ENCODE results near the gene GJB3. TPM values are rescaled to one million over a fixed set of nuclear protein-coding genes. Genes with fewer than 3 reads are reported as not detected.

Gene GJB3
- total and polyA plus RNA-seq, 2 donors = 2.1 to 2.2 TPM

DNA sequence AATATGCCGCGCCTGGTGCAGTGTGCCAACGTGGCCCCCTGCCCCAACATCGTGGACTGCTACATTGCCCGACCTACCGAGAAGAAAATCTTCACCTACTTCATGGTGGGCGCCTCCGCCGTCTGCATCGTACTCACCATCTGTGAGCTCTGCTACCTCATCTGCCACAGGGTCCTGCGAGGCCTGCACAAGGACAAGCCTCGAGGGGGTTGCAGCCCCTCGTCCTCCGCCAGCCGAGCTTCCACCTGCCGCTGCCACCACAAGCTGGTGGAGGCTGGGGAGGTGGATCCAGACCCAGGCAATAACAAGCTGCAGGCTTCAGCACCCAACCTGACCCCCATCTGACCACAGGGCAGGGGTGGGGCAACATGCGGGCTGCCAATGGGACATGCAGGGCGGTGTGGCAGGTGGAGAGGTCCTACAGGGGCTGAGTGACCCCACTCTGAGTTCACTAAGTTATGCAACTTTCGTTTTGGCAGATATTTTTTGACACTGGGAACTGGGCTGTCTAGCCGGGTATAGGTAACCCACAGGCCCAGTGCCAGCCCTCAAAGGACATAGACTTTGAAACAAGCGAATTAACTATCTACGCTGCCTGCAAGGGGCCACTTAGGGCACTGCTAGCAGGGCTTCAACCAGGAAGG is 4.3 kb downstream of the GJB3 start:
- Histone ChIP-seq H3K27ac (ENCODE audit: low read depth) (no peak overlapping the region), H3K4me1 (ENCODE audit: insufficient read depth) (no peaks in the 10 kb centered on the region), H3K36me3 (ENCODE audit: insufficient read depth) (no peaks in the 10 kb centered on the region), H3K4me3 (ENCODE audit: low read depth, low read length) (no peak overlapping the region)
- 82% methylated on average over 22 of the region's 22 CpGs for WGBS
- no peak for DNase-seq (ENCODE audit: extremely low spot score)

DNA sequence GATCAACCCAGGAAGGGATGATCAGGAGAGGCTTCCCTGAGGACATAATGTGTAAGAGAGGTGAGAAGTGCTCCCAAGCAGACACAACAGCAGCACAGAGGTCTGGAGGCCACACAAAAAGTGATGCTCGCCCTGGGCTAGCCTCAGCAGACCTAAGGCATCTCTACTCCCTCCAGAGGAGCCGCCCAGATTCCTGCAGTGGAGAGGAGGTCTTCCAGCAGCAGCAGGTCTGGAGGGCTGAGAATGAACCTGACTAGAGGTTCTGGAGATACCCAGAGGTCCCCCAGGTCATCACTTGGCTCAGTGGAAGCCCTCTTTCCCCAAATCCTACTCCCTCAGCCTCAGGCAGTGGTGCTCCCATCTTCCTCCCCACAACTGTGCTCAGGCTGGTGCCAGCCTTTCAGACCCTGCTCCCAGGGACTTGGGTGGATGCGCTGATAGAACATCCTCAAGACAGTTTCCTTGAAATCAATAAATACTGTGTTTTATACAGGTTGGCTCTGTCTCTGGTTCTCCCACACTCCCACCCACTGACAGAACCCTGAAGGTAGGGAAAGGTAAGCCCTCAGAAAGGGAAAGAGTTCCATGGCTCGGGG is 5.0 kb downstream of the GJB3 start:
- 66% methylated on average over 4 of the region's 4 CpGs for WGBS
- Histone ChIP-seq H3K36me3 (ENCODE audit: insufficient read depth) (no peaks in the 10 kb centered on the region), H3K4me1 (ENCODE audit: insufficient read depth) (no peaks in the 10 kb centered on the region), H3K27ac (ENCODE audit: low read depth) (no peak overlapping the region), H3K4me3 (ENCODE audit: low read depth, low read length) (no peak overlapping the region)
- no peak for DNase-seq (ENCODE audit: extremely low spot score)

DNA sequence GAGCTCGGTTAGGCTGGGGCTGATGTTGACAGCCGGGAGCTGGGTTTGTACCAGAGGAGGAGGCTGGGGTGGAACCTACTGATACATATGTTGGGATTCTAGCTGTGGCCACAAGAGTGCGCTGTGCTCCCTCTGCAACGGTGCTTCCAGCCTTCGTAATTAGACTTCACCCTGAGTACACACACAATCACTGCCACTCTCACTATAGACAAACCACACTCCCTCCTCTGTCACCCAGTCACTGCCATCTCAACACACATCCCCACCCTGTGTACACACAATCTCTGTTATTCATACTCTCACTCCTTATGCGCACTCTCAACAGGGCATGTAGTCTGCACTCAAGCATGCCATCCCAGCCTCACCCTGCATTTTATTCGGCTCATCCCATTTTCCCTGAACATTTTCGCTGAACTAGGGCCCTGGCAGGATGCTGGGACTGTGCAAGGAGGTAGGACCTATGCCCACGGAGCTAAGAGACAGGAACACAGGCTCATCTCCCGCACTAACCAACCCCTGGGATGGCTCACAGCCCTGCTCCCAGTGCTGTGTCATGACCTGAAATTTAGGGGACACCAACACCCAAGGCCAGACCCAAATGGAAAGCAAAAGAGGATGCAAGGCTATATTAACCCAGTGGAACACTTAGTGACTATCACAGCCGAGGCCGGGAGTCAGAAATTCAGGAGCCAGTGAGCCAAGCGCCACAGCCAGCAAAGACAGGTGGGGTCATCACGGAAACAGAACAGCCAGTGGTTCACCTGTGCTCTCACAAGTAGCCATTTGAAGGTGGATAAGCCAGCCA is 5.7 kb downstream of the GJB3 start:
- 51% methylated on average over 14 of the region's 14 CpGs for WGBS
- Histone ChIP-seq H3K4me3 (ENCODE audit: low read depth, low read length) (no peak overlapping the region), H3K4me1 (ENCODE audit: insufficient read depth) (no peaks in the 10 kb centered on the region), H3K36me3 (ENCODE audit: insufficient read depth) (no peaks in the 10 kb centered on the region), H3K27ac (ENCODE audit: low read depth) (no peak overlapping the region)
- peak; percentile 39 for DNase-seq (ENCODE audit: extremely low spot score)

DNA sequence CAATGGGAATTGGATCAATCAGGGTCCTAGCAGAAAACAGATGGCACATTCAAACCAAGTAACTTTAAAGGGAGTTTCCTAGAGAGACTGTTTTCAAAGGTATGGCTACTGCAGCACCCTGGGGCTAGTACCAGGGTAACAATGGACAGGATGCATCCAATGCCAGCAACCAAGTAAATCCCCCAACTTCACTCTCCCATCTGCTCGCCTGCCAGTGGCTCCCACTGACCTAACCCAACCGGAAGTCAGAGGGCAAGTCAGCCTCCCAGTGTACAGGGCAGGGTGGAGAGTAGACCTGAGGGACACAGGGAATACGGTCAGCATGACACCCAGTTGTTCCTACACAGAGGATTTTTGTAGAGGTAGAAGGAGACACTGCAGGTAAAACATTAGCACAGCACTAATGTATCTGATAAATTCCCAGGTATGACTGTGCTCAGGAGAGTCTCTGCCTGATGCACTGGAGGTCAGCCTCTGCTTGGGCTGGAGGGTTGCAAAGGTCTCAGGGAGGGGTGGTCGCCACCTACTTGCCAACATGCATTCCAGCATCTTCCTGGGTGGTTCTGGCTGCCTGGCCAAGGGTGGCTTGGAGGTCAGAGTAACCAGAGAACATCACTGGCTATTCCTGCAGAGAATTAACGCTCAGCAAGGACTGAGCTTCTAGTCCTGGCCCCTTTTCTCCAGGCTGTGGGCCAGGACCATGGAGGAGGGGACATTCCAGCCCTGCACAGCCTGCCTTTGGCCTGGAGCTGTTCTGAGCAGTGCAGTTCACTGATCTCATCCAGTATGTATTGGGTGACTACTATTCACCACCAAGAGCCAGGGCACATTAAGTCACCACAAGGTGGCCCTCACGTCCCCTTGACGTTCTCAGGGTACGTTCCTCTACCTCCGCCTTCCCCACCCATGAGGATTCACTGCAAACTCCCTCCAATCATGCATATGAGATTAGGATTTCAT is 6.7 kb downstream of the GJB3 start:
- no peak overlapping the region for H3K27ac ChIP-seq (ENCODE audit: low read depth)
- H3K4me1 ChIP-seq (ENCODE audit: insufficient read depth) = no peaks in the 10 kb centered on the region
- no peaks in the 10 kb centered on the region for H3K36me3 ChIP-seq (ENCODE audit: insufficient read depth)
- no peak for DNase-seq (ENCODE audit: extremely low spot score)
- H3K4me3 ChIP-seq (ENCODE audit: low read depth, low read length) = no peak overlapping the region
- WGBS = 43% methylated on average over 9 of the region's 9 CpGs

DNA sequence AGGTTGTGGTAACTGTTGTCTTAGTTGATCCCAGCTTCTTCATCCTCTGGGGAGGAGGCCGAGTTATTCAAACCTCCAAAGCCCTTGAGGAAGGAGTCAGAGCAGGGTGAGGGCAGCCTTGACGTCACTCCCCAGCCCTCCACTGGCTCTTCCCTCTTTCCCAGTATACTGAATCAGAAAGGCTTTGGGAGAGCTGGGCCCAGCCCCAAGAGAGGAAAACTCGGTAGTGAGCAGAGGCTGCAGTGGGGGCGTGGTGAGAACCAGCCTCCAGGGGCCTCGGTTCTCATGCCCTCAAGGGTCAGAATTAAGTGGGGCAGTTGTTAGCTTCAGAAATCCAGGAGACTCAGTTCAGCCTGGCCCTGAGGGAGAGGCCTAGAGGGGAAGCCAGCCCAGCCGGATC is 10.0 kb downstream of the GJB3 start:
- no peaks in the 10 kb centered on the region for H3K4me1 ChIP-seq (ENCODE audit: insufficient read depth)
- no peak overlapping the region for H3K4me3 ChIP-seq (ENCODE audit: low read depth, low read length)
- DNase-seq (ENCODE audit: extremely low spot score) = no peak
- no peaks in the 10 kb centered on the region for H3K36me3 ChIP-seq (ENCODE audit: insufficient read depth)
- H3K27ac ChIP-seq (ENCODE audit: low read depth) = no peak overlapping the region
- WGBS = 69% methylated on average over 6 of the region's 6 CpGs

DNA sequence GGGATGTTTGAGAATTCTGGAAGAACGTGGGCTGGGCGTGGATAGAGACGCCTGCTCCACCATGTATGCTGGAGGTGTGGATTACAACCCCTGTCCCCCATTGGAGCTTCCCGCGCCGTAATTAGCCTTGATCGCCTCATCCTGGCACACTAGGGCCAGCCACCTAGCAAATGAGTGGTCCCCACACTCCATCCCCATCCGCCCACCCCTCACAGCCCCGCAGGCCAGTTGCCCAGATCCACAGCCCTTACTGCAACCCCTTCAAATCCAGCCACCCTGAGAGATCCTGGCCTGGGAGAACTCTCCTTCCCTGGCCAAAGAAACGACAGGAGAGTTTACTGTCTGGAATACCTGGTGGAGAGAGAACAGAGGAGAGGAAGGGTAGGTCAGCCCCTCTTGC is 11.4 kb downstream of the GJB3 start:
- no peak for DNase-seq (ENCODE audit: extremely low spot score)
- H3K36me3 ChIP-seq (ENCODE audit: insufficient read depth) = no peaks in the 10 kb centered on the region
- 56% methylated on average over 10 of the region's 10 CpGs for WGBS
- H3K4me3 ChIP-seq (ENCODE audit: low read depth, low read length) = no peak overlapping the region
- no peak overlapping the region for H3K27ac ChIP-seq (ENCODE audit: low read depth)
- H3K4me1 ChIP-seq (ENCODE audit: insufficient read depth) = no peaks in the 10 kb centered on the region

DNA sequence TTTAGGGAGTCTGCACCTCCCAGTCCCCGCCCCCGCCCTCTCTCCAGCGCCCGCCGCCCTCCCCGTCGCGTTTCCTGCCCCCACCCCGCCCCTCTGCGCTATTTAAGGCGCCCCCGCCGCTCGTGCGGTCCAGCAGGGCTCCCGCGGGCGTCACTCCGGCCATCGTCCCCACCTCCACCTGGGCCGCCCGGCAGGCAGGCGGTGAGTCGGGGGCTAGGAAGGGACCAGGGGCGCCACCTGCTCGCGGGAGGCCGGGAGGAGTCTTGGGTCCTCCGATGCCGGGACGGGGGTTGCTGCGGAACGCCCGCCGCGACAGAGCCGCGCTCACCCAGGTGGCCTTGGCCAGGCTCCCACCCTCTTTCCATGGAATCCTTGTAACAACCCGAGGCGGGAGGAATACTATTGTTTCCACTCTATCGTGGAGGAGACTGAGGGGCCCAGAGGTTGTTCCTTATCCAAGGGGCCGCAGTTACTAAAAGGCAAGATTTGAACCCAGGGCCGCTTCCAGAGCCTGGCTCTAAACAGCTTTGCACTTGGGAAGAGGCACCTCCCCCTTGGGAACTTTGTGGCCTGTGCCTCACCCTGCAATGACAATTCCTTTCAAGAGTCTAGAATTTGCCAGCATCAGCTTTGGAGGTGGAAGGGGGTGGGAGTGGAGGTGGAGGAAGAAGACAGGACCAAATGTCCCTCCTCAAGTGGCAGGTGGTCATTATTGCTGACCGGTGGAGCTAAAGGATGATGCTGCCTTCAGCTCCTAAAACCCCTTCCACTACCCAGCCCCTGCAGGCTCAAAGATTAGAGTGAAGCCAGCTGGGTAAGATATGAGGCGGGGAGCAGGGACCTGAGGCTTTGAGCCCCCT is 12.1 kb downstream of the GJB3 start, which contains the start of gene GJA4:
TSS of gene GJA4 (plus strand) at position 132 of the 860 bp plus-strand sequence. CDS start 1,215 bp downstream, outside the sequence.
- no peak for DNase-seq (ENCODE audit: extremely low spot score)
- Histone ChIP-seq H3K36me3 (ENCODE audit: insufficient read depth) (no peaks in the 10 kb centered on the region), H3K27ac (ENCODE audit: low read depth) (no peak within 1 kb of the TSS), H3K4me1 (ENCODE audit: insufficient read depth) (no peaks in the 10 kb centered on the region), H3K4me3 (ENCODE audit: low read depth, low read length) (peak within 1 kb of the TSS; percentile 28)
- WGBS = 7% methylated on average over 45 of the region's 45 CpGs

DNA sequence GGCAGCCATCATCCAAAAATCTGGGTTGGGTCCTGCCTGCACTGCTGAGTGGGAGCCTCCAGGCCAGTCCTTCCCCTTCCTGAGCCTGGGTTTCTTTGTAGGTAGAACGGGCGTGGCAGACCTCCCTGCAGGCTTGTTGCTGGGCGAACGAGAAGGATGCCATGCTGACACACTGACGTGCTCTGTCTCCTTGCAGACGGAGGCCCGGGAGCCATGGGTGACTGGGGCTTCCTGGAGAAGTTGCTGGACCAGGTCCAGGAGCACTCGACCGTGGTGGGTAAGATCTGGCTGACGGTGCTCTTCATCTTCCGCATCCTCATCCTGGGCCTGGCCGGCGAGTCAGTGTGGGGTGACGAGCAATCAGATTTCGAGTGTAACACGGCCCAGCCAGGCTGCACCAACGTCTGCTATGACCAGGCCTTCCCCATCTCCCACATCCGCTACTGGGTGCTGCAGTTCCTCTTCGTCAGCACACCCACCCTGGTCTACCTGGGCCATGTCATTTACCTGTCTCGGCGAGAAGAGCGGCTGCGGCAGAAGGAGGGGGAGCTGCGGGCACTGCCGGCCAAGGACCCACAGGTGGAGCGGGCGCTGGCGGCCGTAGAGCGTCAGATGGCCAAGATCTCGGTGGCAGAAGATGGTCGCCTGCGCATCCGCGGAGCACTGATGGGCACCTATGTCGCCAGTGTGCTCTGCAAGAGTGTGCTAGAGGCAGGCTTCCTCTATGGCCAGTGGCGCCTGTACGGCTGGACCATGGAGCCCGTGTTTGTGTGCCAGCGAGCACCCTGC is 13.2 kb downstream of the GJB3 start:
- H3K4me1 ChIP-seq (ENCODE audit: insufficient read depth) = no peaks in the 10 kb centered on the region
- 88% methylated on average over 40 of the region's 40 CpGs for WGBS
- DNase-seq (ENCODE audit: extremely low spot score) = no peak
- no peaks in the 10 kb centered on the region for H3K36me3 ChIP-seq (ENCODE audit: insufficient read depth)
- H3K4me3 ChIP-seq (ENCODE audit: low read depth, low read length) = peak overlapping the region; percentile 28
- H3K27ac ChIP-seq (ENCODE audit: low read depth) = no peak overlapping the region

DNA sequence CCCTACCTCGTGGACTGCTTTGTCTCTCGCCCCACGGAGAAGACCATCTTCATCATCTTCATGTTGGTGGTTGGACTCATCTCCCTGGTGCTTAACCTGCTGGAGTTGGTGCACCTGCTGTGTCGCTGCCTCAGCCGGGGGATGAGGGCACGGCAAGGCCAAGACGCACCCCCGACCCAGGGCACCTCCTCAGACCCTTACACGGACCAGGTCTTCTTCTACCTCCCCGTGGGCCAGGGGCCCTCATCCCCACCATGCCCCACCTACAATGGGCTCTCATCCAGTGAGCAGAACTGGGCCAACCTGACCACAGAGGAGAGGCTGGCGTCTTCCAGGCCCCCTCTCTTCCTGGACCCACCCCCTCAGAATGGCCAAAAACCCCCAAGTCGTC is 13.8 kb downstream of the GJB3 start:
- Histone ChIP-seq H3K36me3 (ENCODE audit: insufficient read depth) (no peaks in the 10 kb centered on the region), H3K27ac (ENCODE audit: low read depth) (no peak overlapping the region), H3K4me3 (ENCODE audit: low read depth, low read length) (no peak overlapping the region), H3K4me1 (ENCODE audit: insufficient read depth) (no peaks in the 10 kb centered on the region)
- no peak for DNase-seq (ENCODE audit: extremely low spot score)
- 90% methylated on average over 12 of the region's 12 CpGs for WGBS

DNA sequence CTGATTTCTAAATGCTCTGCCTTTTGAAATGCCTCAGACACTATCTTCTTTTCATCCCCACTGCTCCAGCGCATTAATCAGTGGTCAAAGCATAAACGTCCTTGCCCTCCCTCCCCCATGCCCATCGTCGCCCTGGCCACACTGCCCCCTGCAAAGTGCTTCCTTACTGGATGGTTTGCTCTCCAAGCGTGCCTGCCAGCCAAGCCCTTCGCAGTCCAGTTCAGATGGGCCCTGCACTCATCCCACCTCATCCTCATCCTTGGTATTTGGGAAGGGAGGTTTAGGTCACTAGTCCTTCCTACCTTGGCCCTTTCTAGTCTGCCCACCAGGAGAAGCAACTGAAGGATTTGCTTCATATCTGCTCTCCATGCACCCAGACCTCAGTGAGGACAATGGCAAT is 14.9 kb downstream of the GJB3 start:
- 80% methylated on average over 6 of the region's 6 CpGs for WGBS
- Histone ChIP-seq H3K27ac (ENCODE audit: low read depth) (no peak overlapping the region), H3K4me1 (ENCODE audit: insufficient read depth) (no peaks in the 10 kb centered on the region), H3K4me3 (ENCODE audit: low read depth, low read length) (no peak overlapping the region), H3K36me3 (ENCODE audit: insufficient read depth) (no peaks in the 10 kb centered on the region)
- no peak for DNase-seq (ENCODE audit: extremely low spot score)

DNA sequence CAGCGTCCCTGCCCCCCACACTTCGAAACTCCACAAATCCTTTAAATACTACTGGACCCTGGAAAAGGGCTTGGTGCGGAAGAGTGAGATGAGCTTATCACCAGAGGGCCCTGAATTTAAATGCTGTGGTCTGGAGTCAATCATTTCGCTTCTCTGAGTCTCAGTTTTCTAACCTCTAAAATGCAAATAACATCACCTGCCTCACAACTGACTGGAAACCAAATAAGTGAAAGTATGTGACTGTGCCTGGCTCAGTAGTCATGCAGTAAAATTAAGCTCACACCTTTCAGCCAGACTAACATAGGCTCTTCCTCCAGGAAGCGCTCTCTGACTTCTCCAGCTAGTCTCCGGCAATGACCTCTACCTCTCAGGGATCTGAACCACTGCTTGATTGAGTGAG is 16.0 kb downstream of the GJB3 start:
- 77% methylated on average over 6 of the region's 6 CpGs for WGBS
- no peak overlapping the region for H3K27ac ChIP-seq (ENCODE audit: low read depth)
- no peaks in the 10 kb centered on the region for H3K4me1 ChIP-seq (ENCODE audit: insufficient read depth)
- DNase-seq (ENCODE audit: extremely low spot score) = no peak
- H3K4me3 ChIP-seq (ENCODE audit: low read depth, low read length) = no peak overlapping the region
- no peaks in the 10 kb centered on the region for H3K36me3 ChIP-seq (ENCODE audit: insufficient read depth)

DNA sequence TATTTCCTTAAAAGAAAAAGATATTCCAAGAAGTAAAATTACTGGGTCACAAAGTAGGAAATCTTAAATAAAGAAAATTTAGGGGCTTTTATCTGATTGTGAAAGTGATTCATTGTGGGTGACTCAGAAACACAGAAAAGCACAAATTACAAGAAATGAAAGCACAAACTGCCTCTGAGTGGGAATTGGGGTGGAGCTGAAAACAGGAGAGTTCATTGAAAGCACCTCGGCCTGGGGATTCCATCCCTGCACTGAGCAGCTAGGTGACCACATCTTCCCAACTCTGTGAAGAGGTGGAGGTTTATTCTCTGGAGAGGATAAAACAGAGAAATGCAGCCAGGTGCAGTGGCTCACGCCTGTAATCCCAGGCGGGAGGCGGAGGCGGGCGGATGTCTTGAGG is 19.2 kb downstream of the GJB3 start:
- H3K4me3 ChIP-seq (ENCODE audit: low read depth, low read length) = no peak overlapping the region
- H3K4me1 ChIP-seq (ENCODE audit: insufficient read depth) = no peaks in the 10 kb centered on the region
- DNase-seq (ENCODE audit: extremely low spot score) = no peak
- H3K36me3 ChIP-seq (ENCODE audit: insufficient read depth) = no peaks in the 10 kb centered on the region
- WGBS = 85% methylated on average over 6 of the region's 6 CpGs
- no peak overlapping the region for H3K27ac ChIP-seq (ENCODE audit: low read depth)
